ENCODE results near the gene MTERF4. TPM values are rescaled to one million over a fixed set of nuclear protein-coding genes. Genes with fewer than 3 reads are reported as not detected.

MTERF4 gene
- polyA plus RNA-seq, 3 donors = 15.5 to 37.4 (median 17.8) TPM

GRCh38 chr2:241064008-241064801 lies 37.9 kb downstream of the MTERF4 start:
- H2AFZ ChIP-seq (ENCODE audit: insufficient read depth, low read depth, low read length, poor library complexity, severe bottlenecking) = no peak overlapping the region
- H3K4me2 ChIP-seq (replicated peaks; ENCODE audit: extremely low read depth, low read length, poor library complexity, severe bottlenecking) = peak overlapping the region; percentile 5
- no peaks in the 10 kb centered on the region for H3K36me3 ChIP-seq (replicated peaks in 1 of 2; ENCODE audit: control insufficient read depth in 1 of 2, insufficient read depth in 2 of 2, low read length in 2 of 2)
- H3K9me3 ChIP-seq (replicated peaks in 1 of 2; ENCODE audit: control insufficient read depth in 1 of 2, insufficient read depth in 1 of 2, low read length in 2 of 2) = no peaks in the 10 kb centered on the region
- TF ChIP-seq CTCF (IDR thresholded peaks at IDR 0.05) = no peak
- H3K4me1 ChIP-seq (ENCODE audit: control insufficient read depth in 1 of 2, insufficient read depth in 2 of 2, low read length in 2 of 2) = no peaks in the 10 kb centered on the region
- H3K4me3 ChIP-seq (replicated peaks in 1 of 3; ENCODE audit: low read depth in 2 of 3, low read length in 3 of 3) = no peak overlapping the region
- no peaks in the 10 kb centered on the region for H3K27me3 ChIP-seq (ENCODE audit: control insufficient read depth in 2 of 2, insufficient read depth in 2 of 2, low read length in 2 of 2)
- H3K4me3 Mint-ChIP-seq = peak overlapping the region in 1 of 2 donors; percentile 67
- no peak overlapping the region for H3K27ac ChIP-seq (ENCODE audit: low read depth in 1 of 2, low read length in 2 of 2)
- WGBS (ENCODE audit: insufficient coverage) = 37% methylated on average over 28 of the region's 32 CpGs
- intact Hi-C loops (cut with micrococcal nuclease) = no loop called here
- no peaks in the 10 kb centered on the region for H3K36me3 Mint-ChIP-seq
- no peak overlapping the region for H3K27ac Mint-ChIP-seq
- H3K4me1 Mint-ChIP-seq = peaks cover 3% of the 10 kb centered on the region
- no peaks in the 10 kb centered on the region for H3K9me3 Mint-ChIP-seq
- peaks cover 7 to 22% (median 11%) of the 10 kb centered on the region in 3 donors for H3K27me3 Mint-ChIP-seq (ENCODE audit: low read depth in 3 of 3)
- no peaks in the 10 kb centered on the region for H3K79me2 ChIP-seq (ENCODE audit: insufficient read depth, low read length)
- no peak overlapping the region for H3K9ac ChIP-seq (ENCODE audit: insufficient read depth, low read length, poor library complexity, severe bottlenecking)
- DNase-seq = peak in 1 of 3 donors; percentile 2
- H4K20me1 ChIP-seq (ENCODE audit: insufficient read depth, low read length) = no peaks in the 10 kb centered on the region

- H3K36me3 ChIP-seq (replicated peaks in 1 of 2; ENCODE audit: control insufficient read depth in 1 of 2, insufficient read depth in 2 of 2, low read length in 2 of 2) = no peaks in the 10 kb centered on the region
- H3K27me3 Mint-ChIP-seq (ENCODE audit: low read depth in 3 of 3) = peaks cover 7 to 22% (median 11%) of the 10 kb centered on the region in 3 donors
- no peak overlapping the region for H3K27ac ChIP-seq (ENCODE audit: low read depth in 1 of 2, low read length in 2 of 2)
- H3K27me3 ChIP-seq (ENCODE audit: control insufficient read depth in 2 of 2, insufficient read depth in 2 of 2, low read length in 2 of 2) = no peaks in the 10 kb centered on the region
- H3K9ac ChIP-seq (ENCODE audit: insufficient read depth, low read length, poor library complexity, severe bottlenecking) = no peak overlapping the region
- no peaks in the 10 kb centered on the region for H4K20me1 ChIP-seq (ENCODE audit: insufficient read depth, low read length)
- peaks cover 3% of the 10 kb centered on the region for H3K4me1 Mint-ChIP-seq
- H3K36me3 Mint-ChIP-seq = no peaks in the 10 kb centered on the region
- no peaks in the 10 kb centered on the region for H3K4me1 ChIP-seq (ENCODE audit: control insufficient read depth in 1 of 2, insufficient read depth in 2 of 2, low read length in 2 of 2)
- no peak for TF ChIP-seq CTCF (IDR thresholded peaks at IDR 0.05)
- H2AFZ ChIP-seq (ENCODE audit: insufficient read depth, low read depth, low read length, poor library complexity, severe bottlenecking) = no peak overlapping the region
- H3K4me3 ChIP-seq (replicated peaks in 1 of 3; ENCODE audit: low read depth in 2 of 3, low read length in 3 of 3) = no peak overlapping the region
- H3K27ac Mint-ChIP-seq = no peak overlapping the region
- H3K9me3 Mint-ChIP-seq = no peaks in the 10 kb centered on the region
- H3K4me3 Mint-ChIP-seq = no peak overlapping the region
- intact Hi-C loops (cut with micrococcal nuclease) = no loop called here
- 26% methylated on average over 5 of the region's 8 CpGs for WGBS (ENCODE audit: insufficient coverage)
- H3K79me2 ChIP-seq (ENCODE audit: insufficient read depth, low read length) = no peaks in the 10 kb centered on the region
- DNase-seq = no peak
- no peak overlapping the region for H3K4me2 ChIP-seq (replicated peaks; ENCODE audit: extremely low read depth, low read length, poor library complexity, severe bottlenecking)
- H3K9me3 ChIP-seq (replicated peaks in 1 of 2; ENCODE audit: control insufficient read depth in 1 of 2, insufficient read depth in 1 of 2, low read length in 2 of 2) = no peaks in the 10 kb centered on the region
Measured at GRCh38 chr2:241063587-241063986, 38.5 kb downstream of the MTERF4 start.
